Activated CD4-positive, alpha-beta T cell treated with anti-CD3 and anti-CD28 coated beads, Interleukin-2, Interleukin-6, amounts not matched to agents 100 ng/mL and 50 ng/mL, durations not matched to agents 16 hours and 8 hours (primary cell): ENCODE measurements around the gene BEST3.
A peak's percentile ranks its signal among the peaks of the same experiment; 100 is the strongest.
"Not testable (repeated sequence)": the region's sequence is repeated elsewhere in the genome, so short reads cannot be mapped to it uniquely, and the experiment has no call there.

Experiments
- DNase-seq: peaks from one replicate; pipeline ENCODE4 v3.0.0-alpha.2; 2020

The BEST3 gene

GRCh38 chr12:69687390-69687789, 11.7 kb downstream of the BEST3 start:
- no peak for DNase-seq

- DNase-seq, result no peak
Observed at GRCh38 chr12:69686731-69687130, 12.4 kb downstream of the BEST3 start.

GRCh38 chr12:69685810-69686209, 13.3 kb downstream of the BEST3 start:
- DNase-seq, result peak; percentile 12

GRCh38 chr12:69684466-69684865, 14.6 kb downstream of the BEST3 start:
- no peak for DNase-seq

GRCh38 chr12:69682110-69682755, 16.9 kb downstream of the BEST3 start:
- no peak for DNase-seq

GRCh38 chr12:69679119-69679518, 20.0 kb downstream of the BEST3 start:
- DNase-seq, result no peak

GRCh38 chr12:69676257-69677012, 22.7 kb downstream of the BEST3 start:
- no peak for DNase-seq

- DNase-seq, result no peak
Observed at GRCh38 chr12:69672195-69672594, 26.9 kb downstream of the BEST3 start.

- no peak for DNase-seq
Observed at GRCh38 chr12:69671597-69671996, 27.5 kb downstream of the BEST3 start.

- no peak for DNase-seq
Observed at GRCh38 chr12:69666798-69667197, 32.3 kb downstream of the BEST3 start.

GRCh38 chr12:69664930-69665377, 34.1 kb downstream of the BEST3 start:
- DNase-seq, result not testable (repeated sequence)

GRCh38 chr12:69663726-69664125, 35.4 kb downstream of the BEST3 start:
- no peak for DNase-seq

GRCh38 chr12:69662764-69663163, 36.3 kb downstream of the BEST3 start:
- no peak for DNase-seq

GRCh38 chr12:69661386-69661785, 37.7 kb downstream of the BEST3 start:
- DNase-seq, result no peak

- DNase-seq, result no peak
Observed at GRCh38 chr12:69660164-69660863, 38.8 kb downstream of the BEST3 start.

GRCh38 chr12:69658203-69658602, 40.9 kb downstream of the BEST3 start:
- DNase-seq, result no peak

- no peak for DNase-seq
Observed at GRCh38 chr12:69657376-69658137, 41.5 kb downstream of the BEST3 start.

- no peak for DNase-seq
Observed at GRCh38 chr12:69655616-69656340, 43.3 kb downstream of the BEST3 start.

GRCh38 chr12:69653703-69654102, 45.4 kb downstream of the BEST3 start:
- DNase-seq, result no peak

- DNase-seq, result no peak
Observed at GRCh38 chr12:69651922-69652321, 47.2 kb downstream of the BEST3 start.

- no peak for DNase-seq
Observed at GRCh38 chr12:69649529-69649928, 49.6 kb downstream of the BEST3 start.

GRCh38 chr12:69648476-69648875, 50.6 kb downstream of the BEST3 start:
- DNase-seq, result no peak
